22Rv1 (cell line): Measurements from ENCODE around the gene ADAMTS17.

Experiments used
- ZFX ChIP-seq: fragments of 450-650 bp; IDR thresholded peaks from 2 replicates; pipeline ENCODE4 v1.6.1; 2017; ENCODE audit warnings: antibody characterized with exemption, borderline replicate concordance
- TF ChIP-seq, protein P1 (sequence below): fragments of 450-650 bp; IDR thresholded peaks from 2 replicates; pipeline ENCODE4 v1.5.1; 2017; ENCODE audit warnings: mild to moderate bottlenecking

DNA sequence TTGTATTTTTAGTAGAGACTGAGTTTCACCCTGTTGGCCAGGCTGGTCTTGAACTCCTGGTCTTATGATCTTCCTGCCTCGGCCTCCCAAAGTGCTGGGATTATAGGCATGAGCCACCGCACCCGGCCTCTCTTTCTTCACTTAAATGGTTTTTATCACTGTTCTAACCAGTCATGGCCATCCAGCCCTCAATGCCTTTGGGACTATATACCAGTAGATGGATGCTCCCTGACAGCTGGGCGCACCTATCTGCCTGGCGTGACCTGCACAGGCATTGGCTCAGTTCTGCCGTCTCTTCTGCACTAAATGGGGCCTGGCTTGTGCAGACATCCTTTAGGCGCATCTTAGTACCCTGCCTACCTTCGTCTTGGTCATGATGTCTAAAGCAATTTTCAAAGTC lies 233.4 kb downstream of the ADAMTS17 start:
- TF ChIP-seq, protein P1, sequence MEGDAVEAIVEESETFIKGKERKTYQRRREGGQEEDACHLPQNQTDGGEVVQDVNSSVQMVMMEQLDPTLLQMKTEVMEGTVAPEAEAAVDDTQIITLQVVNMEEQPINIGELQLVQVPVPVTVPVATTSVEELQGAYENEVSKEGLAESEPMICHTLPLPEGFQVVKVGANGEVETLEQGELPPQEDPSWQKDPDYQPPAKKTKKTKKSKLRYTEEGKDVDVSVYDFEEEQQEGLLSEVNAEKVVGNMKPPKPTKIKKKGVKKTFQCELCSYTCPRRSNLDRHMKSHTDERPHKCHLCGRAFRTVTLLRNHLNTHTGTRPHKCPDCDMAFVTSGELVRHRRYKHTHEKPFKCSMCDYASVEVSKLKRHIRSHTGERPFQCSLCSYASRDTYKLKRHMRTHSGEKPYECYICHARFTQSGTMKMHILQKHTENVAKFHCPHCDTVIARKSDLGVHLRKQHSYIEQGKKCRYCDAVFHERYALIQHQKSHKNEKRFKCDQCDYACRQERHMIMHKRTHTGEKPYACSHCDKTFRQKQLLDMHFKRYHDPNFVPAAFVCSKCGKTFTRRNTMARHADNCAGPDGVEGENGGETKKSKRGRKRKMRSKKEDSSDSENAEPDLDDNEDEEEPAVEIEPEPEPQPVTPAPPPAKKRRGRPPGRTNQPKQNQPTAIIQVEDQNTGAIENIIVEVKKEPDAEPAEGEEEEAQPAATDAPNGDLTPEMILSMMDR = no peak
- TF ChIP-seq ZFX = no peak
